Stimulated activated CD4-positive, alpha-beta T cell treated with anti-CD3 and anti-CD28 coated beads, Interleukin-4, amount 100 ng/mL, for 4 hours (primary cell): Measurements from ENCODE around the gene ANO3.

ENCODE experiments used
- DNase-seq, 2 experiments: peaks; one replicate each; pipeline ENCODE4 v3.0.0-alpha.2; 2020

ANO3 gene

GRCh38 chr11:26365284-26365683, 33.4 kb downstream of the ANO3 start:
- DNase-seq, result no peak

DNA sequence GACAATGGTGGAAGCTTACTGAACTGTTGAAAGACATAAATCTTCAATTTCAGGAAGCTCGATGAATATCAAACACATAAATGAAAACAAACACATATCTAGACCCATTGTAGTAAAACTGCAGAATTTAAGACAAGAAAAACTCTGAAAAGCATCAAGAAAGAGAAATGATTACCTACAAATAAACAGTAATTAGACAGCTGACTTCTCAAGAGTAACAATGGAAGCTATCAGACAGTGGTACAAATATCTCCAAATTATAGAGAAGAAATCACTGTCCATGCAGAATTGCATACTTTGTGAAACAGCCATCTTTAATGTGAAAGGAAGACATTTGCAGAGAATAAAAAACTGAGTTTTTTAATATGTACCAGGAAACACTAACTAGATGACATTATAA, 45.7 kb downstream of the ANO3 start:
- DNase-seq, result no peak

GRCh38 chr11:26399336-26399735, 67.4 kb downstream of the ANO3 start:
- DNase-seq, result no peak

DNA sequence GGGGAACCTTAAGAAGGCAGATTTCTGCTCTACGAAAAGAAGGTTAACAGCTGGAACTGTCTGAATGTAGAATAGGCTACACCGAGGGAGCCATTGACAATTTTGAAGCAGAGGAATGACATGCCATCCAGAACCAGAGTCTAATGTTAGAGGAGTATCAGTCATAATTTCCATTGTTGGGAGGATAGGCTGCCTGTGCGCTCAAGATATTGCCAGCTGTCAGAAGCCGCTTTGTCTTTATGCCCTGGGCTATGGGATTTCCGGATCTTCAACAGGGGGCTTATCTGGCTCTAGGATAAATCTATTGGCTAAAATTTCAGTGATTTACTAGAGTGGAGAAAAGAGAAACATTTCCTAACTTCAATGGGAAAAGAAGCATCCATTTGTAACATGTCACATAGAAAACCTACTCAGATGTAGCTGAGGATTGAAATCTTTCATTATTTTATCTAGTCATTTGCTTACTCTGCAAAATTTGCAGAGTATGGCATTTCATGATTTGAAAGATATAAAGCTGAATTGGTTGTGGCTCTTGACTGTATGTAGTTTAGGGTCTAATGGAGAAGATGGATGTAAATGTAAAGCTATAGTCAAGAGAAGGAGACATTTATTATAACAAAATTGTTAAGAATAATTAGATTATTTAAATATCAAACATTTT, 78.9 kb downstream of the ANO3 start:
- no peak for DNase-seq

DNA sequence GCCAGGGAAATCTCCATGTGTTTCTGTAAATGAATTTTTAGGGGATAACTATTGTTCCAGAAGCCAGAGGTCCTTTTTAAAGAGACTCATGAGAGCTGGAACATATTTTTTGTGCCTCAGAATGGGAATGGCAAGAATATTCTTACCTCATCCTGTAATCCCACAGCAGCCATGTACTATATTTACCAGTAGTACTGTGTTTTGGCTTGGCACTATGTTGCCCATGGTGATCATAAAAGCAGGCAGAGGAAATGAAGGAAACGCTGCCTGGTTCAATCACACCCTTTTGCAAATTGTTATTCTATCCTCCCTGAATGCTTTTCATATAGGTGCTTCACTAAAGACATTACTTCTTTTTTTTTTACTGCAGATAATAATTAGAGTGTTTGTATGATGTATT, 81.0 kb downstream of the ANO3 start:
- no peak for DNase-seq

GRCh38 chr11:26418386-26418912, 86.5 kb downstream of the ANO3 start:
- no peak for DNase-seq

- no peak for DNase-seq
These were observed 88.4 kb downstream of the ANO3 start for GRCh38 chr11:26420331-26420730.

DNA sequence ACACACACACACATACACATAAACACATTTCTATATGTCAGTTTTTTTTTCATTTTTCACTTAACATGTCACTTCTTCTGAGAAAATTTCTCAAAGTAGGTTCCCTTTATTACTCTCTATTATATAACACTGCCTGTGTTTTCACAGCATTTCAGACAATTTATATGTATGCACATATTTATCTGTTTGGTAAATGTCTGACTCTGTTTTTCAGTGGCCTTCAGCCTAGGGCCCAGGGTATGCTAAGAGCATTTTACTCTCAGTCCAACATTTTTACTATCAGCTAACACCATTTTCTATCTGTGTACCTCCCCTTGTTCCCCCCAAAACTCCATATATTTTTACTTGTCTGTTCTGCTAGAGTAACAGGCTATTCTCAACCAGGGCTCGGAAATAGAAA, 92.3 kb downstream of the ANO3 start:
- no peak for DNase-seq

DNA sequence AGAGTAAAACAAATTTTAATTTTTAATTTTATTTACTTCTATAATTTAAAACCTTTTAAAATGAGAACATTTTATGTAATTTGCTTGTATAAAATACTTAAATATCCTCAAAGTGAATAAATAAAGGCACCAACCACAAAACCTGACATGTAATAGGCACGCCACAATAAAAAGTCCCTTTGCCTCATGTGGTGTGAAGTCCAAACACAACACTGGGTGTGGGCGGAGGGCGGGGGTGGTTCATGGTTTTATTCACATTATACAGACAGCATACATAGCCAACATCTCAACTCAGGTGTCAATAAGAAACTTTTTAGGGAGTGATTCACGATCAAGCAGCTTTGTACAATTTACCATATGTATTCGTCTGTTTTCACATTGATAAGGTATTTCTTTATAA, 107.9 kb downstream of the ANO3 start:
- DNase-seq, result no peak

DNA sequence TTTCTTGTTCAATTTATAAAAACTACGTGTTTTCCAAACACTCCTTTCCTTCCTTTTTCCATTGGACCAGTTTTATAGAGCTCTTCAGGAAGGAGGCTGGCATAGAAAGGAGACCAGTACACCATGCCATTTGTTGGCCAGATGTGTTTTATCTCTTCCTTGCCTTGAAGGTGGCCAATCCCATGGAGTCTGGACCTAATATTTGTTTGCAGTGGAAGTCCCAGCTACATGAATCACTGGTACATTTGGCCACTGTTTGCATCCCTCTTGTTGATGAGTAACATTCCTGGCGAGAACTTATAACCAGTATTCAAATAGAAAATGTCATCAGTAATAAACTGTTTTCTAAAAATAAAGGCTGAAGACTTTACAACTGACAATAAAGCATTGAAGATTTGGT, 110.2 kb downstream of the ANO3 start:
- no peak for DNase-seq

- no peak for DNase-seq
These were observed 111.7 kb downstream of the ANO3 start for GRCh38 chr11:26443617-26444016.

GRCh38 chr11:26457636-26458035, 125.7 kb downstream of the ANO3 start:
- no peak for DNase-seq

- no peak for DNase-seq
These were observed 133.3 kb downstream of the ANO3 start for GRCh38 chr11:26465274-26465673.

GRCh38 chr11:26467506-26467905, 135.6 kb downstream of the ANO3 start:
- DNase-seq, result no peak

- DNase-seq, result no peak
These were observed 139.1 kb downstream of the ANO3 start for GRCh38 chr11:26470992-26471391.

DNA sequence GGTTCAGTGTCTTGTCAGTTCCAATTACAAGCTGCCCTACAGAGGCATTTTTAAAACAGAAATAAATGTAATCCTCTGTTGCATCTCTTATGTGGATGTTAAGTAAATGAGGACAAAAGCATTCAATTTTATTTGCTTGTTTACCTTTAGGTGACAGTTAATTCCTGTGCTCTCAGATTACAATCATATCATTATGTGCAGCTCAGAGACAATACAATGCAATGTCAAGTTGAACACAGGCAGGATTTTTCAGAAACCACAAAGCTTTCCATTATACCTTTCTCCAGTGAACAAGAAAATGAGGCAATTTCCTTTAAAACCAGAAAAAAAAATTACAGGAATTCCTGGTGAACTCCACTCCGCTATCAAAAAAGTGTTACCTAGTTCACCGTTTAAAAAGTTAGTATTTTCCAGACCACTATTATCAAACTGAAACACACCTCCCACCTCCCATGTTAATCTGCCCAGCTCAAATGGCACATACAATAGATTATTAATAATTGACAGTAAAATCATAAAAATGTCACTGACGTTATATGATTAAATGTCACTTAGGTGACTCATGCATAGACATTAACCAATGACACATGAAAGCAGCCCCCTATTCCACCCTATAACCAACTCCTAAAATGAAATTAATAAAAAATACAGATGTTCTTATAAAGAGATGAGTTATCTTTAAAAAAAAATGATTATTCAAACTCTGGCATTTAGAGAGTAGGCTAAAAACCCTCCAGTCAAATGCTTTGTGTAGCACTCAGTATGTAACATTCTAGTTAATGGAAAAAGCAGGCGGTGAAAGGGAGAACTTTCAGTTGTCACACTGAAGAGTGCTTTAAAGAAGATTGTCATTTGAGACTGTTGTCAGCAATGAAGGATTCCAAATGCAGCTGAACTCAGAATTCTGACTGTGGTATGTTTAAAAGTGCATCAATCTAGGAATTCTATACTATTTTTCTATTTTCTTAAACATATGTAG, 141.6 kb downstream of the ANO3 start:
- no peak for DNase-seq

DNA sequence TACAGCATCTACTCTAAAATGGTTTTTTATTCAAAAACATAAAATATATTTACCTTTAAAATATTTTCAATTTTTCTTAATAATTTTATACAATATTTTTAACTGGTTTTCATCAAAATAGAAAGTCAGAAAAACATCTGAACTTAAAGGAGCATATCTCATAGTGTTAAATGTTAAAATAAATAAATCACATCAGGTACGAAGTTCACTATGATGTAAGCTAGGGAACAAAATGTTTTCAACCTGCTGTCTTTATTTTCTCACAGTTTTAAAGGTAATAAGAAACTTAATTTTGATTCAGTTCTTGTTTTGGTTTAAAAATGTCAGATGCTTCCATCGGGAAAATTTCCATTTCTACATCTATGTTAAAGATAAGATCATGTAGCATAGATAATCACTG, 142.5 kb downstream of the ANO3 start:
- DNase-seq, result no peak

DNA sequence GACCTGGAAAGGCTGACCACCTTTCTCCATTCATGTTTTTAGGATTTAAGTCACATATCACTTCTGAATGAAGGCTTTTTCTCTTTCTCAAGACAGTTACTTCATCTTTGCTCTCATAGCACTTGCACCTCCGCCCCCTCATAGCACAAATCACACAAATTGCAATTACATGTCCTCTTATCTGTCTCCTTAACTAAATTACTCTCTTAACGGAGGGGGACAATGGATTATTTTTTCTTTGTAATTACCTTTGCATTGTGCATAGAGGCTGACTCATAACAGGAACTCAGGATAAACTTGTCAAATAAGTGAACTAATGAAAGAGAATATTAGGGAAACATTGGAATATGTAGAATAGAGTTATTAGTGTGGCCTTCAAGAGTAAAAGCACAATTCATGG, 145.5 kb downstream of the ANO3 start:
- no peak for DNase-seq

DNA sequence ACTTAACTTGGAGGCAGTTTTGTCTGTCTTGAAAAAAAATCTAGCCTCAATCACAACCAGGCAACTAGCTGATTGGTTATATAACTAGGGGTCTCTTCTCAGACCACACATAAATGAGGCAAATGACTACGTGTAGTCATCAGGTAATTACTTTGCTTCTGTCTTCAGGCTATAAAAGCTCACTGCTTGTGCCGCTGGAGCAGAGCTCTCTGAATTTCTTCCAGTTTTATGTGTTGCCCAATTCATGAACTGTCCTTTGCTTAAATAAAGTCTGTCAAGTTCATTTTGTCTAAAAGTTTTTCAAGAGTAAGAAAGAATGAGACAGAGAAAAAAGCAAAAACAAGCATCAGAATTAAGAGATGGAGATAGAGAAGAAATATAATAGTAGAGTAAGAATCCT, 146.8 kb downstream of the ANO3 start:
- DNase-seq, result no peak

DNA sequence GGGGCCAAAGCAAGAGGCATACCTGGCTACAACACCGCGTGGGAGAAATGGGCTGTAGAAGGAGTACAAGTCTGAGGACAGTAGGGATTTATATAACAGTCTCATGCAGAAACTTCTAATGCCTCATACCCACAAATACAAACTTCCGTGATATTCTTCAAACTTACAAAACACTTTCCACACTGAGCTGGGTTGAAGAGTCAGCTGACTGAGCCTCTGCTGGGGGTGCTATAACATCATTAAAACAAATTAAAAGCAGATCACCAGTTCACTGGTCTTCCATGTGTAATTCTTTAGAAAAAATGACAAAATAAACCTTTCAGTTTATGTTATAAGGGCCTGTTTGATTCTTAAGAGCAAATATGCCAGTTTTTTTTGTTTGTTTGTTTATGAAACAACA, 148.1 kb downstream of the ANO3 start:
- no peak for DNase-seq

- no peak for DNase-seq
These were observed 151.2 kb downstream of the ANO3 start for GRCh38 chr11:26483108-26483507.

DNA sequence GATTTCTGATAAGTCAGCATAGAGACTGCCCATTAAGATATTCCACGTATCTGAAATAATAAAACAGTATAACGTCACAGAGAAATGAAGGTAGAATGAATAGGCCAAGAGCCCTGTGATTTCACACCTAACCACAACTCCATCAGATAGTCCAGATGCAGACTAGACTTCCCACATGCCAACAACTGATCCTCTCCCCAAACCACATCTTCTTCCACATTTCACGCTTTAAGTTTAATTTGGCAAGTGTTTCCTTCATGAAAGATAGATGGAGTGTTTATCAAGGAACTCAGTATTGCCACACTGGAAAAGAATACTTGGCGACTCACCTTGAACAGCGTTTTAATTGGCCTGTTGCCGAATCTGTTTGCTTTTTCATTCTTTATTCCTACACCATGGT, 158.6 kb downstream of the ANO3 start:
- no peak for DNase-seq

GRCh38 chr11:26493616-26494015, 161.7 kb downstream of the ANO3 start:
- no peak for DNase-seq

GRCh38 chr11:26507229-26507628, 175.3 kb downstream of the ANO3 start:
- DNase-seq, result no peak
